Upper lobe of left lung (tissue), 6 donors: Measurements from ENCODE around the gene AHI1. TPM values are rescaled to one million over a fixed set of nuclear protein-coding genes. Genes with fewer than 3 reads are reported as not detected.

ENCODE experiments used
- ATAC-seq, 2 donors: fragments of 200-7000 bp; cut with Tn5 transposase; one replicate each; pipeline ENCODE4 v1.9.1; 2022; ENCODE audit warnings: mild to moderate bottlenecking in 2 of 2, moderate library complexity in 2 of 2; ENCODE audit not compliant: low FRiP score in 2 of 2
- DNase-seq, 2 donors: peaks; one replicate each; pipeline ENCODE4 v3.0.0-alpha.2; 2019 to 2020
- H3K27ac ChIP-seq, 4 donors: fragments of 200-600 bp; sonication (generic); one replicate each; pipeline ENCODE4 v1.5.1; 2016 to 2019
- H3K27me3 ChIP-seq, 4 donors: fragments of 200-600 bp; sonication (generic); one replicate each; pipeline ENCODE4 v1.5.1; 2017 to 2019
- H3K36me3 ChIP-seq, 4 donors: fragments of 200-600 bp; sonication (generic); one replicate each; pipeline ENCODE4 v1.5.1; 2016 to 2019
- H3K4me1 ChIP-seq, 4 donors: fragments of 200-600 bp; sonication (generic); one replicate each; pipeline ENCODE4 v1.5.1; 2018 to 2019
- H3K4me3 ChIP-seq, 4 donors: fragments of 200-600 bp; sonication (generic); one replicate each; pipeline ENCODE4 v1.5.1; 2017 to 2019; ENCODE audit warnings: mild to moderate bottlenecking in 2 of 4, moderate library complexity in 1 of 4
- H3K9me3 ChIP-seq, 4 donors: fragments of 200-600 bp; sonication (generic); one replicate each; pipeline ENCODE4 v1.5.1; 2018 to 2019
- CTCF ChIP-seq, 6 experiments: fragments of 450-650 bp in 4 of 6; fragments of 200-600 bp in 2 of 6; sonication (generic) in 2 of 6; IDR thresholded peaks; one replicate each; pipeline ENCODE4 v1.5.1; 2016 to 2019; ENCODE audit warnings: antibody characterized with exemption in 6 of 6
- EP300 ChIP-seq, 4 donors: sonication (generic); formaldehyde crosslinking; IDR thresholded peaks; one replicate each; pipeline ENCODE4 v1.5.1; 2017; ENCODE audit warnings: antibody characterized with exemption in 4 of 4, control low read depth in 2 of 4
- POLR2A ChIP-seq, 4 donors: fragments of 450-650 bp; IDR thresholded peaks; one replicate each; pipeline ENCODE4 v1.5.1; 2016 to 2017; ENCODE audit warnings: antibody characterized with exemption in 4 of 4, mild to moderate bottlenecking in 2 of 4
- POLR2AphosphoS5 ChIP-seq, 2 donors: sonication (generic); formaldehyde crosslinking; IDR thresholded peaks; one replicate each; pipeline ENCODE4 v1.5.1; 2017; ENCODE audit warnings: antibody characterized with exemption in 2 of 2
- WGBS, 2 donors: methylation state at CpG; one replicate each; pipeline ENCODE4 v1.1.5; 2017 to 2018; 5-methylcytosine and 5-hydroxymethylcytosine counted together
- total RNA-seq, 6 donors: library from RNA; depleted of rRNA in 4 of 6; stranded (reverse); fragments of >200 nt in 4 of 6; gene quantifications; one replicate each; pipeline versions ENCODE4 v1.1.0 to v1.2.1, GENCODE V29; 2016 to 2021
- donor health status: DM: no; HTN: no; CAD: no; lungs with moderate emphysema.
- donor health status: DM: no; HTN: yes; CAD: no; lungs with severe emphysema.

The AHI1 gene
- total RNA-seq, 6 donors from 2014 or later: 17.1 to 57.6 (median 40.3) TPM

- Histone ChIP-seq H3K36me3 (no peaks in the 10 kb centered on the region), H3K27ac (no peak overlapping the region), H3K4me1 (peaks cover 0 to 19% (median 6%) of the 10 kb centered on the region in 4 donors), H3K4me3 (no peak overlapping the region), H3K9me3 (no peaks in the 10 kb centered on the region), H3K27me3 (no peaks in the 10 kb centered on the region)
- 93 to 94% methylated on average over 3 of the region's 3 CpGs for WGBS, 2 donors
- DNase-seq (no peak), ATAC-seq (no peak)
- no peak for TF ChIP-seq POLR2A (IDR thresholded peaks at IDR 0.05)
- no peak for TF ChIP-seq POLR2AphosphoS5 (IDR thresholded peaks at IDR 0.05)
Measured at GRCh38 chr6:135268740-135269139, 228.8 kb downstream of the AHI1 start.

DNA sequence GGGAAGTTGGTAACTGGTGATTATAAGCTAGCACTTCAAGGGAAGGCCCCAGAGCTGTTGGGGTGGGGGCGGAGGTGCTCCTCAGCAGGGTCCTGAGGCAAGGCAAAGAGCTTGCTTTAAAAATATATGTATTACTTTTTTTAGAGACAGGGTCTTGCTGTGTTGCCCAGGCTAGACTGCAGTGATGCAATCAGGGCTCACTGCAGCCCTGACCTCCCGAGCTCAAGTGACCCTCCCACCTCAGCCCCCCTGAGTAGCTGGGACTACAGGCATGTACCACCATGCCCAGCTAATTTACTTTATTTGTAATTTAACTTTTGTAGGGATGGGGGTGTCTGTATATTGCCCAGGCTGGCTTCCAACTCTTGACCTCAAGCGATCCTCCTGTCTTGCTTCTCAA is 229.3 kb downstream of the AHI1 start:
- TF ChIP-seq CTCF (IDR thresholded peaks at IDR 0.05) (no peak), POLR2AphosphoS5 (IDR thresholded peaks at IDR 0.05) (no peak), POLR2A (IDR thresholded peaks at IDR 0.05) (no peak), EP300 (IDR thresholded peaks at IDR 0.05) (no peak)
- ATAC-seq (no peak), DNase-seq (no peak)
- 92 to 96% methylated on average over 3 of the region's 3 CpGs for WGBS, 2 donors
- Histone ChIP-seq H3K4me1 (peaks cover 0 to 19% (median 6%) of the 10 kb centered on the region in 4 donors), H3K27ac (no peak overlapping the region), H3K4me3 (no peak overlapping the region), H3K27me3 (no peaks in the 10 kb centered on the region), H3K9me3 (no peaks in the 10 kb centered on the region), H3K36me3 (no peaks in the 10 kb centered on the region)

GRCh38 chr6:135267085-135267484 is 230.5 kb downstream of the AHI1 start:
- Histone ChIP-seq H3K36me3 (no peaks in the 10 kb centered on the region), H3K9me3 (no peaks in the 10 kb centered on the region), H3K4me1 (peaks cover 0 to 19% (median 7%) of the 10 kb centered on the region in 4 donors), H3K27ac (no peak overlapping the region), H3K4me3 (no peak overlapping the region), H3K27me3 (no peaks in the 10 kb centered on the region)
- ATAC-seq (no peak), DNase-seq (no peak)
- 55 to 75% methylated on average over 2 of the region's 2 CpGs for WGBS, 2 donors
- no peak for TF ChIP-seq EP300 (IDR thresholded peaks at IDR 0.05)
- TF ChIP-seq POLR2A (IDR thresholded peaks at IDR 0.05): no peak
- no peak for TF ChIP-seq POLR2AphosphoS5 (IDR thresholded peaks at IDR 0.05)
- TF ChIP-seq CTCF (IDR thresholded peaks at IDR 0.05): no peak

DNA sequence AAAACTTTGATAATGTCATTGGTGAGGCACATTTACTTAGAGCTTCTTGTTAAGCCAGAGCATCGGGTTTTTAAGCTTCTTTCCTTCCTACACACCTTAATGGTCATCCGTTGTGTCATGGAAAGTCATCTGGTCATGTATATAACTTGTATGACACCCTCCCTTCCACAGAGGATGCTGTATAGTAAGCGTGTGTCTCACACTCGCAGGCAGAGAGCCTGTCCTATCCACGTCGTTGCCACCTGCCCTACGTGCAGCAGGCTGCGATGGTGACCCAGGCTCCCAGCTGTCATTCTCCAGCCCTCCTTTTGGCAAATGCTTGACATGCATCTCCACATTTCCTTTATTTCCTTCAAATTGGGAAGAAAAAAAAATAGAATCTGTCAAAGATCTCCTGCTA is 230.9 kb downstream of the AHI1 start:
- Histone ChIP-seq H3K4me3 (no peak overlapping the region), H3K9me3 (no peaks in the 10 kb centered on the region), H3K4me1 (peaks cover 0 to 19% (median 8%) of the 10 kb centered on the region in 4 donors), H3K27me3 (no peaks in the 10 kb centered on the region), H3K36me3 (no peaks in the 10 kb centered on the region), H3K27ac (no peak overlapping the region)
- no peak for TF ChIP-seq POLR2AphosphoS5 (IDR thresholded peaks at IDR 0.05)
- no peak for TF ChIP-seq CTCF (IDR thresholded peaks at IDR 0.05)
- TF ChIP-seq EP300 (IDR thresholded peaks at IDR 0.05): no peak
- TF ChIP-seq POLR2A (IDR thresholded peaks at IDR 0.05): no peak
- no peak for ATAC-seq
- no peak for DNase-seq
- WGBS, 2 donors: 84 to 89% methylated on average over 8 of the region's 8 CpGs

DNA sequence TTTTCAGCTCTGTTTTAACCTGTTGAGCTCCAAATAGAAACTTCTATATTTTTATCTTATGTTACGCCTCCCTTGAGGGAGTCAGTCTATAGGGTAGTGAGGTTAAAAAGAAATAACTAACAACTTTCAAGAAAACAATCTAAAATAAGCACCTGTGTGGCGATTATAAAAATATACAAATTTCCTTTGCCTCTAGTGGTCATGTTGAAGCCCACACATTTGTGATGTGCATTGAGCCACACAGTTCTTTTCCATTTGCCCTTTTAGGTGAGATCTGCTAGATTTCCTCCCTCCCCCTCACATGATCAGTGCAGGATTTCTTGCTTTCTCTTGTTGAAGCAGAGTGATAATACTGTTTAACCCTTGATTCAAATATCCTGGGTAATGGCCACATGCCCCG is 232.3 kb downstream of the AHI1 start:
- 93 to 95% methylated on average over 3 of the region's 3 CpGs for WGBS, 2 donors
- H3K27me3 ChIP-seq: no peaks in the 10 kb centered on the region
- ATAC-seq (no peak), DNase-seq (no peak)
- no peak overlapping the region for H3K4me3 ChIP-seq
- peaks cover 0 to 12% (median 4%) of the 10 kb centered on the region in 4 donors for H3K4me1 ChIP-seq
- H3K27ac ChIP-seq: no peak overlapping the region
- H3K9me3 ChIP-seq: no peaks in the 10 kb centered on the region
- TF ChIP-seq CTCF (IDR thresholded peaks at IDR 0.05) (no peak), POLR2A (IDR thresholded peaks at IDR 0.05) (no peak), EP300 (IDR thresholded peaks at IDR 0.05) (no peak)
- no peaks in the 10 kb centered on the region for H3K36me3 ChIP-seq
